GM21723 (cell line): Measurements from ENCODE around the gene C5orf15.

ENCODE experiments used
- ATAC-seq: cut with Tn5 transposase; IDR thresholded peaks from one replicate; pipeline ENCODE4 v1.9.1; 2021; ENCODE audit warnings: mild to moderate bottlenecking, moderate library complexity; ENCODE audit not compliant: unreplicated experiment

C5orf15 gene

DNA sequence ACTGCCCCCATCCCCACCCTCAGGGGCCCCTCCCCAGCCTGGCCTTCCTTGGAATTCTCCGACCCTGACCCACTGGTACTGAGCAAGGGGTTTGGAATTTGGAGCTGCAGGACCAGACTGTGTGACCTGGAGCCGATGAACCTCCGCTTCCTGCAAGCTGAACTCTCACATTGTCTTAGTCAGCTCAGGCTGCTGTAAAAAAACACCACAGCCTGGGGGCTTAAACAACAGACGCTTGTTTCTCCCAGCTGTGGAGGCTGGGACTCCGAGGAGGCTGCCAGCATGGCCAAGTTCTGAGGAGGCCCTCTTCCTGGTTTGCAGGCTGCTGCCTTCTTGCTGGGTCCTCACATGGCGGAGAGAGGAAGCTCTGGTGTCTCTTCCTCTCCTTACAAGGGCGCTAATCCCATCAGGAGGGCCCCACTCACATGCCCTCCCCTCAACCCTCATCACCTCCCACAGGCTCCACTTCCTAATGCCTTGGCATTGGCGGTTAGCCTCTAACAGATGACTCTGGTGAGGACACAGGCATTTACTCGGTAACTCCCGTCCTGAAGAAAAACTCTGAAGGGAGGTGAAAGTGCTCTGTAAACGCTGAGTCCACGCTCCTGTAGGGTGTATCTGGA is 42.4 kb downstream of the C5orf15 start:
- no peak for ATAC-seq

DNA sequence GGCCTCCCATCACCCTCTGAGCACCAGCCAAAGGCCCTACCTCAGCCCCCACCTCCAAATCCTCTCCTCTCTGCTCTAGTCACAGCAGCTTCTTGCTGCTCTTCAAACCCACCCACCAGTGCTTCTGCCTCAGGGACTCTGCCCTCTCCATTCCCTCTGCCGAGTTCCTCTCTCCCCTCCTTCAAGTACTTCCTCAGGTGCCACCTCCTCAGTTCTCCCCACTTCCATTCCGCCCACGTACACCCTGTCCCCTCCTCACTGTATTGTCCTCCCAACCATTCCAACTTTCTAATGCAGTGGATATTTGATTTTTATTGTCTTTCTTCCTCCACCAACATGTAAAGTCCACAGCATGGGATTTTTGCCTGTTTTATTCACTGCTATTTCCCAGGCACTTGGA is 43.2 kb downstream of the C5orf15 start:
- no peak for ATAC-seq

DNA sequence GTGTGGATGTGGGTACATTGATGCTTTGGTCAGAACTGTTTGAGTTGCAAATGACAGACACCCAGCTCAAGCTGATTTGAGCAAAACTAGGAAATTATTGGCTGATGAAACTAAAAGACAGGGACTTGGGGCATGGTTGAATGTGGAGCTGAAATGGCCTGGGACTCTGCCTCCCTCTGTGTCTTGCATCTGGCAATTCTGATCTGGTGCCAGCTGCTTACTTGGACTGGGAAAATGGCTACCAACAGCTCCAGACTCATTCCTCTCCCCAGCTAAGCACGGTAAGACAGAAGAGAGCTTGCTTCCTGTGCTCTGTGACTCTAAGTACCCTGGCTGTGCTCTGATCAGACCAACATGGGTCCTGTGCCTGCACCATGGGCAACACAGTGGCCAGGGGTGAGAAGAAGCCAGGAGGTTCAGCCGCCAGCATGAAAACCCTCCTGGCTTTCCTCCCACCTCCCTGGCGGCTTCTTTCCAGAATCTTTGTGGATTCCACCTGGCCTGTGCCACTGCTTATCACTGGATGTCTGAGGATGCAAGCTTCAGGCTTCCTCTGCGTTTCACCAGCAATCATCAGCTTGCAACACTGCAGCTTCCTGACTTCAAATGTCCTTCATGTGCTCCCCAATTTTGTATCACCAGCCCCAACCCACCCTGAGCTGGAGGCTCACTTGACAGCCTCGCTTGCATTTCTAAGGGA is 44.1 kb downstream of the C5orf15 start:
- ATAC-seq, result no peak

DNA sequence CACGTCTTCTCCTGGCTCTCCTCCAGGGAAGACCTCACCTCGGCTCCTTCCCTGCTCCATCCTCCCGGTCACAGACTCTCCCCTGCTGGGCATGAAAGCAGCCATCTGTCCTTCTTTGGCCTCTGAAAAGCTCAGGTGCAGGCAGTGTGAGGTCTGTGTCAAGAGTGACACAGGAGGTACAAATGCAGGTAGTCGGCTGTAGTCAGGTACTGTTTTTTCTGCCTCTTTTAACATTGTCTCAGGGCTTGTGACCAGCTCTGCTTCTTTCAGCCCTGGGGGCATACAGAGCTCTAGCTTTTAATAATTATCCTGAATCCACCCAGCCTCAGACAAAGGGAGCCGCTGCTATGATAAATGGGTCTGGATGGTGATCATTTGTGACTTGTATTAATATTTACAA is 46.4 kb downstream of the C5orf15 start:
- ATAC-seq, result no peak

DNA sequence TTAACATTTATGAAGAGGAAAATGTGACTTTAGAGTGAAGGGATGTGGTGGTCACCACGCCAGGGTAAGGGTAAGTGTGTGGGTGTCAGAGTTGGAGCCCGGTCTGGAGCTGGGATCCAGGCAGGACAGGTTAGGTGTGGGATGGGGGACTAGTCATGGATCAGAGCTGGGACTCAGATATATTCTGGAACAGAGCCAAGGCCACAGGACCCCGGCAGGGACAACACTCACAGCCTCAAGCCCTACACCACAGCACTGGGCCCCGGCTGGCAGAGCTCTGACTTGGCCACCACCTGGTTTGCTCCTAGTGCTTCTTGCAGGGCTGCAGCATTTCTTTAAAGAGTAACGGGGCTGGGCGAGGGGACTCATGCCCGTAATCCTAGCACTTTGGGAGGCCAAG is 47.4 kb downstream of the C5orf15 start:
- no peak for ATAC-seq

DNA sequence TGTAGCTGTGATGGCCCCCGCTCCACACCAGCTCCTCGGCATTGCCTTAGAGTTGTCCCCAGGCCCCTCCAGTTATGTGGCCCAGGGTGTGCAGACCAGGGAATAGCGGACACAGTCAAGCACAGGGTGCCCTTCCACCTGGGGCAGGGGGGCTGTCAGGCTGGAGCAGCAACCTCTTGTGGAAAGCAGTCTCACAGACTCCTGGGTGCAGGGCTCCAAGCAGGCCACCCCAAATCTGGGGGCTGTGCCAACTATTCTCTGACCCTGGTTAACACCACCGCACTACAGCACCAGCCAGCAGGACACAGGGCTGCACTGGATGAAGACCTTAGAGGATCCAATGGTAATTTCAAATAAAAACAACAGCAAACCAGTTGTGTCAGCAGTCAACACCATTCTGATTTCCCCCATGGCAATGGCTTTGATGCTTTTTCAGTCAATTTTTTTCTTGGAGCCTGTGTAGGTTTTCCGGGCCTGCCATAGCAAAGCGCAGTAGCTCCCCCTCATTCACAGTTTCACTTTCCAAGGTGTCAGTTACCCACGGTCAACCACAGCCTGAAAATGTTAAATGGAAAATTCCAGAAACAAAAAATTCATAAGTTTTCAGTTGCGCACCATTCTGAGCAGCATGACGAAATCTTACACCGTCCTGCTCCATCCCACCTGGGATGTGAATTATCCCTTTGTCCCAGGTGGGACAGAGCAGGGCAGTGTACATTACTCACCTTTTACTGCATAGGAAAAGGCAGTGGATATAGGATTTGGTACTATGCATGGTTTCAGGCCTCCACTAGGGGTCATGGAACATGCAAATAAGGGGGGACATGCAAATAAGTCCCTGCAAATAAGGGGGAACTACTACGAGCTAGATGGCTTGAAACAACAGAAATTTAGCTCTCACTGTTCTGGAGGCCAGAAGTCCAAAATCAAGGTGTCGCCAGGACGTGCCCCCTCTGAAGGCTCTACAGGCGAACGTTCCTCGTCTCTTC is 49.0 kb downstream of the C5orf15 start:
- ATAC-seq, result no peak

DNA sequence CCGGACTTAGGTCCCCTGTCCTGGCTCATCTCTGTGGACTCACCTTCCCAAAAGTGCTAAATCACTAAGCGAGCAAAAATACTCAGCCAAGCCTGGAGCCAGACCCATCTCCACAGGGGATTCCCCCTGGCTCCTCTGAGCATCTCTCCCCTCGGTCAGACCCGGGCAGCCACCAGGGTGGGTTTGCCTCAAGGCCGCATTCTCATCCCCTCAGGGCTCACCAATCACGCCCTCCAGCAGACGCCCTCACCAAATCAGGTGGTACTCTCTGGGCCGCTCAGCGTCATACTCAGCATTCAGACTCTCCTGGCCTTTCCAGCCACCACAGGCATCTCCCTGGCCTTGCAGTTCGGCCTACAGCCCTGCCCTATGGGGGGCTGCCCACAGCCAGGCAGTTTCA is 49.7 kb downstream of the C5orf15 start:
- ATAC-seq, result no peak

DNA sequence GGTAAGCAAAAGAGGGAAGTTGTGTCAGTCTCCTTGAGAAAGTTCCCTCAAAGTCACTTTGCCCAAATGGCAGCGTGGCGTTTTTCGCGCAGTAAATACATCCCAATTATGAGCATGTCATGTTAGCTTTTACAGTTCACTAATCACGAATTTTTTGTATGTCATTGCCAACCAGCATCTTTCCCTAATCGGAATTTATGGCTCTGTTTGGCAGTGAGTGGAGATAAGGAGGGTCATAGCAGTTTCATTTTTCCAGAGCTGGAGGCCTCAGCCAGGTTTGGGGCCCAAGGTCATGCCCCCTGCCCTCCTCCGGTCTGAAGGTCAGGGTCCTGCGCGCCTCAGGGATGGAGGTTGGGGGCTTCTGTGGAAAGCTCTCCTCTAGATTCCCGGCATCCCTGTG is 50.1 kb downstream of the C5orf15 start:
- ATAC-seq, result no peak

DNA sequence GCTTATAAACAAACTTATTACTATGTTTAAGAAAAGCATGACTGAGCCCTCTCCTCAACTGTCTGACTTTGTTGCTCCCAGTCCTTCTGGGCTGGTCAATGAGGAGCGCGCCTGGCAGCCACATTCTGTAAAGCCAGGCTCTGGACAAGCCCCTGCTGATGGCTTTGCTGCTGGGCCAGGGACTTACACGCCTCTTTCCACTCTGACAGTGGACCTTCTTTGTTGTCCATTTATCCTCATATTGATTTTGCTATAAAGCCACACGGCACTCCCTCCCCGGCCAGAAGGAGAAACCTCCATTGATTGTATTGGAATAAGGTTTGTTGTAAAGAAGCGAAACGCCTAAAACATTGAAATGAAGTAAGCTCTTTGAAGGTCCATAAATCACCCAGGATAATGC is 50.6 kb downstream of the C5orf15 start:
- no peak for ATAC-seq

DNA sequence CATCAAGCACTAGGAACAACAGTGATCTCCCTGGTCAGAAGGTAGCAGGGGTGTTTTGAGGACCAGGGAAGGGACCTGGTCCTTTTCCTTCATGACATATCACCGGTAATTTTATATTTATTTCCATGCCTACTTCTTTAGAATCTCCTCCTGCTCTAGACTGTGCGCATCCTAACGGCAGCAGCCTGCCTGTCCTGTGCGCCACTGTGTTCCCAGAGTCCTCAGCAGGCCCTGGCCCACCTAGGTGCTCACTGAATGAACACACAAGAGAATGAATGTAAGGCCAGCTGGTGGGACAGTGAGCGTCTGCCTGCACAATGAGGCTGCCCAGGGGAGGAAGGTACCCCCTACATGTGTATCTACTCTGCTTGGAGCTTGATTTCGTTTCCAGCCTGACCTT is 51.5 kb downstream of the C5orf15 start:
- ATAC-seq, result no peak

DNA sequence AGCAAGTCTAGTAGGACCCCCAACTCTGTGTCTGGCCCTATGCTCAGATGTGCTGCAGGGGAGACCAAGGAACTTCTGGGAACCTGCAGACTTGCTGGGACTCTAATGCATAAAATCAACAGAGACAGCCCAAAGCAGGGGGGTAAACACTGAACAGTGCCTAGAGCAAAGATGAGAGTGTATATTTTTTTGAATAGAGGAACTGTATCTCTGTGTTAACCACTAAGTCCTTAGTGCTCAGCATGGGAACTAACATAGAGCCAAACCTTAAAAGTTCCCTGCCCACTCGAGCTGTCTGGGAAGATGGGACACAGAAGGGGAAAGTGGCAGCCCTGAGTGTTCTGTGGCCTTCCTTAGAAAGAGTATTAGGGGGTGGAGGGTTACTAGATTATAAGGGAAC is 51.9 kb downstream of the C5orf15 start:
- ATAC-seq, result no peak

DNA sequence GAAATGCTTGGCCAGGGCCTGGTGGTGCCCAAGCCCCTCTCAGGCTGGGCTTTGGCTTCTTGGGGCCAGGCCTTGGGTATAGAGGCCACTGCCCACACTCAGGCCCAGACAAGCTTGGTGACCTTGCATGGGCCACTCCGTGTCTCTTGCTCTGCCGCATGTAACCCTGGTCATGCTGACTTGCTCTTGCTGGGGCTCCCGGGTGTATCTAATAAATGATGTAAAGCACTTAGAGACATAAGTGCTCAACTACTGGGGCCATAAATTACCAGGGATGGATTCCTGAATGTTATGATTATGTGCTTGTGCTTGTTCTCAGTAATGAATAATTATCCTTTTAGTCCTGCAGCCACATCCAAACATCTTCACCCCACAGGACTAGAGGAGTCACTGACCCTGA is 54.0 kb downstream of the C5orf15 start:
- ATAC-seq, result no peak

DNA sequence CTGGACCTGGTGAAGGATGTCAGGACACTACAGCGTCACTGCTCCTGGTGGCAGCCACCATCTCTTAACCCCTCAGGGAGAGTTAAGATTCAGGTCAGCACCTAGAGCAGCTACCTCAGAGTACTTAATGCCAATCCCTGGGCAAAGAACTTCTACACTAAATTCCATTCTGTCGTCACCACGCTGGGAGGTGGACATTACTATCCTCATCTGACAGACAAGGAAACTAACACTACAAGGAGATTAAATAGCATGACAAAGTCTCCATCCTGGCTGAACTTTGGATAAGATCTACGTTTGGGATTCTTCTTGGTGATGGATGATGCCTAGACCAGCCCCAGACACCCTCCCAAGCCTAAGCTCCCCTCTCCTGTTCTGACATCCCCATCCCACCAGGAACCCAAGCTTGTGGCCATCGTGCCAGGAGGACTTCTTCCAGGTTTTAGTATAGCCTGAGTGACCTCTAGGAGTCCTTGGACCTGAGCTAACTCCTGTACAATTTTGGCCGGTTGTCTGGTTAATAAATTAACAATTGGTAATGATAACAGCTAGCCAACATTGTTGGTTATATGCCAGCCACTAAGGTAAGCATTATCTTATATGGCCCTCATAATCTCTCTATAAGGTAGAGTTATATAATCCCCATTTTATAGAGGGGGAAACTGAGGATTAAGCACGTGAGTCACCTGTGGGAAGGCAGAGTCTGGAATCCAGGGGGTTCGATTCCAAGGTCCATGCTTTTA is 54.8 kb downstream of the C5orf15 start:
- no peak for ATAC-seq

DNA sequence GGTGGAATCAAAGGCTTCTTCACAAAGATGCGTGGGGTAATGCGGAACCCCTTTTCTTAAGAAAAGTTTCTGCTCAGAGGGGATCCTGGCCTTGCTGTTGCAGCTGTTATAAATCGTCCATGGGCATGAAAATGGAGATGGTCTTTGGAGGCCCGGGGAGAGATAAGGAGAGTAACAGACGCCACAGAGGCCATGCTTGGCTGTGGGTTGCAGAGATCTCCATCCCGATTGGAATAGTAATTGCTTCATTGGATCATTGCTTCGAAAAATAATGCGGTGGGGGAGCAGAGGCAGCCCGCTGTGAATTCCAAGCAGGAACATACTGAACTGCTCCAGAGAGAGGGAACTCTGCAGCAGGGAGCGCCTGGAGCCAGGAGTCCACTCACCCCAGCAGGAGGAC is 55.5 kb downstream of the C5orf15 start:
- no peak for ATAC-seq

DNA sequence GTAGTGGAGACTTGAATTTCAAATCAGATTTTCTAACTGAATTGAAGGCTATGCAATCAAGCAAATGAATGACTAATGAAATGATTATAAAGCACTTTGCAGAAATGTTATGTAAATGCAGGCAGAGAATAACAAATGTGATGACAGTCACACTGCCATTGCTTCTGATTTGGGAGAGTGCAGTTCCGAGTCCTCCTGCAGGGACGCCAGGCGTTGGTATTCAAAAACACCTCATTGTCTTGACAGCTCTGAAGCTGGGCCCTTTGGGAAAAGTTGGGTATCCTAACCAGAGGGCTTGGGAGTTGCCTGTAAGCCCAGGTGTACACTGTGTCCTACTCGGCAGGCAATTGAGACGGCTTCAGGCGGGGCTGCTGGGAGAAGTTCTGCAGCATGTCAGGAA is 57.9 kb downstream of the C5orf15 start:
- ATAC-seq, result no peak

DNA sequence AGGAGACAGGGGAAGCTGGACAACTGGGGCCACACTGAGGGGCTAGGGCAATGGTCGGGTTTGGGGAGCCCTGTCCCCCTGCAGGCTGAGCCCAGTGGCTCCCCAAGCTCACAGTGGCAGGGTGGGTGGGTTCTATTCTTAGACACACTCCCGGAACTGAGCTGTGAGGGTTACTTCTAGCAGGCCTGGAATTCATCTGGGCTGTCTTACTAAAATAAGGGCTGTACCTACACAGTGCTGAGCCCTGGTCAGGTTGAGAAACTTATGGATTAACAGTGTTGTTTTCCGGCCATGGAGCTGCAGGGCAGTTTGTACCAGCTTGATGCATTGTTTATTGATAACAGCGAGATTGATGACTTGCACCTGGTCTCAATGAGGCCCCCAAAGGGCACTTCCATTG is 58.8 kb downstream of the C5orf15 start:
- no peak for ATAC-seq

DNA sequence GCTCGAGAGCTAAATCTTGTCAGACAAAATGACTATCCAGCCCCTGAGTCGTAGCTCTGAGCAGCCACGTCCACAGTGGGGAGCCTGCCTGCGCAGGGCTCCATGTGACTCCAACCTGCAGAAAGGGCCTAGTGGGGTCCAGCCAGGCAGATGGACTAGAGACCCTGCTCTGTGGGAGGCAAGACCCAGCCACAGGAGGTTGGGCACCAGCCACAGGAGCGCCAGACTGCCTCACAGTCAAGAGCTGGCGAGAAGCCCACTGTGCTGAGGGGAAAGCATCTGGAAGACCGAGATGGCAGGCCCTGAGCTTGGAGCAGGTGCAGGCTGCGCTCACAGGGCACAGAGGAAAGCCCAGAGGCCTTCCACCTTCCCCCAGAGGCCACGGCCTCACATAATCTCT is 61.4 kb downstream of the C5orf15 start:
- ATAC-seq, result no peak

DNA sequence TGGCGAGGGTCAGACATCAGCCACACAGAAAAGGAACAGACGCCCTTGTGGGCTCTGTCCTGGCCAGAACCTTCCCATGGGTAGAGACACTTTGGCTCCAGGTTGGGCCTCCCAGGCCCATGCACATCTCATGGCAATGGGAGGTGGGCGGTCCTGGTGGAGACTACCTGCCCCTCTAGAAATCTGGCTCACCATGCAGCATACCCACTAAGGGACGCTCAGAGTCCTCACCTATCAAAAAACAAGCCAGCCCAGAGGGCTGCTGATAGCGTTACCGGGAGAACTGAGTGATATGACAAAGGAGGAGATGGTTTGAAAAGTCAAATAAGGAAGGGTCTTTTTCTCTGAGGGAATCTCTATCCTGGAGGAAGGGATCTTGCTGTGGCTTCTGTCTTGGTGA is 62.1 kb downstream of the C5orf15 start:
- ATAC-seq, result no peak
